Epithelial cell of umbilical artery (primary cell): ENCODE measurements around the gene DOP1B. TPM values are rescaled to one million over a fixed set of nuclear protein-coding genes. Genes with fewer than 3 reads are reported as not detected.

ENCODE experiments used
- total RNA-seq: library from RNA; depleted of rRNA; stranded (reverse); fragments of >200 nt; gene quantifications from 2 replicates; pipeline ENCODE4 v1.2.3, GENCODE V29; 2014

Gene DOP1B, protein sequence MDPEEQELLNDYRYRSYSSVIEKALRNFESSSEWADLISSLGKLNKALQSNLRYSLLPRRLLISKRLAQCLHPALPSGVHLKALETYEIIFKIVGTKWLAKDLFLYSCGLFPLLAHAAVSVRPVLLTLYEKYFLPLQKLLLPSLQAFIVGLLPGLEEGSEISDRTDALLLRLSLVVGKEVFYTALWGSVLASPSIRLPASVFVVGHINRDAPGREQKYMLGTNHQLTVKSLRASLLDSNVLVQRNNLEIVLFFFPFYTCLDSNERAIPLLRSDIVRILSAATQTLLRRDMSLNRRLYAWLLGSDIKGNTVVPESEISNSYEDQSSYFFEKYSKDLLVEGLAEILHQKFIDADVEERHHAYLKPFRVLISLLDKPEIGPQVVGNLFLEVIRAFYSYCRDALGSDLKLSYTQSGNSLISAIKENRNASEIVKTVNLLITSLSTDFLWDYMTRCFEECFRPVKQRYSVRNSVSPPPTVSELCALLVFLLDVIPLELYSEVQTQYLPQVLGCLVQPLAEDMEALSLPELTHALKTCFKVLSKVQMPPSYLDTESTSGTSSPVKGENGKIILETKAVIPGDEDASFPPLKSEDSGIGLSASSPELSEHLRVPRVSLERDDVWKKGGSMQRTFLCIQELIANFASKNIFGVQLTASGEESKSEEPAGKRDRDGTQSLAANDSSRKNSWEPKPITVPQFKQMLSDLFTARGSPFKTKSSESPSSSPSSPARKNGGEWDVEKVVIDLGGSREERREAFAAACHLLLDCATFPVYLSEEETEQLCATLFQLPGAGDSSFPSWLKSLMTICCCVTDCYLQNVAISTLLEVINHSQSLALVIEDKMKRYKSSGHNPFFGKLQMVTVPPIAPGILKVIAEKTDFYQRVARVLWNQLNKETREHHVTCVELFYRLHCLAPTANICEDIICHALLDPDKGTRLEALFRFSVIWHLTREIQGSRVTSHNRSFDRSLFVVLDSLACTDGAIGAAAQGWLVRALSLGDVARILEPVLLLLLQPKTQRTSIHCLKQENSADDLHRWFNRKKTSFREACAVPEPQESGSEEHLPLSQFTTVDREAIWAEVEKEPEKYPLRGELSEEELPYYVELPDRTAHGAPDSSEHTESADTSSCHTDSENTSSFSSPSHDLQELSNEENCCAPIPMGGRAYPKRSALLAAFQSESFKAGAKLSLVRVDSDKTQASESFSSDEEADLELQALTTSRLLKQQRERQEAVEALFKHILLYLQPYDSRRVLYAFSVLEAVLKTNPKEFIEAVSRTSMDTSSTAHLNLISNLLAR (N-terminal part only)
- total RNA-seq, result 4.2 and 6.1 TPM in 2 replicates

DNA sequence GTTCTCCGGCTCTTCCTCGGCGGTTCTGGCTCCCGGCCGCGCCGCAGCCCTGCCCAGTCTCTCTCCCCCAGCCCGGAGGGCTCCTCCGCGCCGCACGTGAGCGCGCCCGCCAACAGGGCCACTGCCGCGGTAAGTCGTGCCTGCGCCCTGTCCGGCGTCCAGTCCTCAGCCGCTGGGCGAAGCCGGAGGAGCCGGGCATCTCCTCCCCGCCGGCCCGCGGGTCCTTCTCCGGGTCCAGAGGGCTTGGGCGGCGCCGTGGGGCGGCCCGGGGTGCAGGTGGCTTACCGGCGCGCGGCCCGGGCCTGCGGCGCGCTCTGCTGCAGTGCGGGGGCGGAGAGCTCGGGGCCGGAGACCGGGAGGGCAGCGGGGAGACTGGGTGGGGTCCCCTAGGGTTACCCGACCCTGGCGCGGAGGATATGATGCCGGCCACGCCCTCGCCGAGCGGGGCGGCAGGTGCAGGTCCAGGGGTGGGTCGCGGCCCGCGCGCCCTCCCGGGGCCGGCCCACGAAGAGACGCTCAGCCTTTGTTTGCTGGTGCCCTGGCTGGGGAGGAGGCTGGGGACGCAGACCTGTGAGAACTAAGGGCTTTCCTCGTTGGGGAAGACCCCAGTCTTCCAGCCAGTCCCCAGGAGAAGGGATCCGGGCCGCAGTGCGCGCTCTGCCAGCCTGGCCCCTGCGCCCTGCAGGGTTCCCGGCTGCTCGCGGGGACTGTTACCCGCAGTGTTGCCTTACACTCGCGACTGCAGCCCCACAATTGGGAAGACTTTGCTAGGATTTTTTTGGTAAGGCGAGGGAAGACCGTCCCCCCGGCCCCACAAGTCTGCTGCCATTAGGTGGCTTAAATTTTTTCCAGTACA lies at the start of gene DOP1B:
TSS of gene DOP1B (plus strand) at position 10 of the 856 bp plus-strand sequence. CDS start 7,910 bp downstream, outside the sequence.

DNA sequence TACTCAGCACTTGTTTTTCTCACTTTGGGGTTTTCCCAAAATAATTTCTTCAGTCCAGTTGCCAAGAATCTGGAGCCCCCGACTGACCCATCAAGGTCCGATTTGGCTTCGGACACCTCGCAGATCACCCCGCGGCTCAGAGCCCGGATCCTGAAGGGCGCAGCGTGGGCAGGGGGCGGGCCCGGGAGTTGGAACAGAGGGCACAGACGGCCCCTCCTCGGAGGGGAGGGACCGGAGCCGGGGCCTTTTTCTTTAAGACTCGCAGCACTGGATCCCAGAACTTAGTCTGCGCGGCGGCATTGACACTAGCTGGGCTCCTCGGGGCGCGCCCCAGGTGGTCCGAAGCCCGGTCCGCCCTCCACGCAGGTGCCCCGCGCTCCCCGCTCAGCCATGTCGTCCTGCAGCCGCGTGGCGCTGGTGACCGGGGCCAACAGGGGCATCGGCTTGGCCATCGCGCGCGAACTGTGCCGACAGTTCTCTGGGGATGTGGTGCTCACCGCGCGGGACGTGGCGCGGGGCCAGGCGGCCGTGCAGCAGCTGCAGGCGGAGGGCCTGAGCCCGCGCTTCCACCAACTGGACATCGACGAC lies 21.7 kb upstream of the DOP1B start, which contains the start of gene CBR3:
TSS of gene CBR3 (plus strand) at position 277 of the 588 bp plus-strand sequence. CDS start at position 391, 114 bp downstream.

Other genes with a start within 250 kb of the DOP1B start
- 18.5 and 21.7 TPM in 2 replicates for gene SETD4, start 96.3 kb upstream of the DOP1B start, total RNA-seq
- 82.8 and 144 TPM in 2 replicates for gene CBR1, start 86.8 kb upstream of the DOP1B start, total RNA-seq
- 11.0 and 17.3 TPM in 2 replicates for gene CBR3, start 21.7 kb upstream of the DOP1B start, total RNA-seq
- gene MORC3, start 163.4 kb downstream of the DOP1B start, total RNA-seq, result 27.6 and 36.0 TPM in 2 replicates
- gene CHAF1B, start 228.6 kb downstream of the DOP1B start, total RNA-seq, result 3.6 and 5.2 TPM in 2 replicates